H9 (cell line): ENCODE measurements around the gene C18orf63. TPM values are rescaled to one million over a fixed set of nuclear protein-coding genes. Genes with fewer than 3 reads are reported as not detected.
A peak's percentile ranks its signal among the peaks of the same experiment; 100 is the strongest.

Source experiments
- DNase-seq: peaks from one replicate; pipeline ENCODE4 v3.0.0-alpha.2; 2017
- H2AFZ ChIP-seq: one replicate; pipeline ENCODE4 v1.6.1; 2013; ENCODE audit warnings: mild to moderate bottlenecking, low read length, control low read depth, moderate library complexity
- H2AK5ac ChIP-seq: 2 replicates; pipeline ENCODE4 v1.6.1; 2013; ENCODE audit warnings: low read length, control low read depth, mixed read lengths; ENCODE audit not compliant: insufficient read length
- H2BK120ac ChIP-seq: one replicate; pipeline ENCODE4 v1.6.1; 2013; ENCODE audit warnings: low read depth, mild to moderate bottlenecking, low read length, control low read depth, inconsistent platforms; ENCODE audit not compliant: poor library complexity, severe bottlenecking
- H2BK12ac ChIP-seq: 2 replicates; pipeline ENCODE4 v1.6.1; 2013; ENCODE audit warnings: low read length, control low read depth, mixed read lengths, low read depth; ENCODE audit not compliant: insufficient read length
- H2BK15ac ChIP-seq: 2 replicates; pipeline ENCODE4 v1.6.1; 2013; ENCODE audit warnings: low read depth, low read length, control low read depth
- H2BK20ac ChIP-seq: one replicate; pipeline ENCODE4 v1.6.1; 2013; ENCODE audit warnings: low read depth, mild to moderate bottlenecking, low read length, control low read depth, inconsistent platforms; ENCODE audit not compliant: poor library complexity, severe bottlenecking
- H2BK5ac ChIP-seq: 2 replicates; pipeline ENCODE4 v1.6.1; 2013; ENCODE audit warnings: low read length, control low read depth, mixed read lengths; ENCODE audit not compliant: insufficient read length
- H3K14ac ChIP-seq: 2 replicates; pipeline ENCODE4 v1.6.1; 2013; ENCODE audit warnings: low read length, control low read depth; ENCODE audit not compliant: insufficient read depth
- H3K18ac ChIP-seq: 2 replicates; pipeline ENCODE4 v1.6.1; 2013; ENCODE audit warnings: low read depth, mild to moderate bottlenecking, mixed read lengths, low read length, control low read depth; ENCODE audit not compliant: insufficient read length
- H3K23ac ChIP-seq: 2 replicates; pipeline ENCODE4 v1.6.1; 2013; ENCODE audit warnings: low read length, control low read depth, mixed read lengths, low read depth; ENCODE audit not compliant: insufficient read length
- H3K23me2 ChIP-seq: 2 replicates; pipeline ENCODE4 v1.6.1; 2013; ENCODE audit warnings: low read depth, mild to moderate bottlenecking, mixed read lengths, low read length, control low read depth; ENCODE audit not compliant: insufficient read length, poor library complexity, severe bottlenecking
- H3K27ac ChIP-seq: 2 replicates; pipeline ENCODE4 v1.5.1; 2013; ENCODE audit warnings: low read length, control low read depth, mixed read lengths, low read depth; ENCODE audit not compliant: insufficient read length
- H3K27me3 ChIP-seq: 2 replicates; pipeline ENCODE4 v1.6.1; 2013; ENCODE audit warnings: low read length, control low read depth, inconsistent platforms; ENCODE audit not compliant: insufficient read depth
- H3K4ac ChIP-seq: 2 replicates; pipeline ENCODE4 v1.6.1; 2013; ENCODE audit warnings: low read depth, mild to moderate bottlenecking, control low read depth, inconsistent platforms, low read length, moderate library complexity
- H3K4me1 ChIP-seq: 2 replicates; pipeline ENCODE4 v1.6.1; 2013; ENCODE audit warnings: low read length, control low read depth, inconsistent platforms; ENCODE audit not compliant: insufficient read depth
- H3K4me2 ChIP-seq: 2 replicates; pipeline ENCODE4 v1.6.1; 2013; ENCODE audit warnings: low read length, control low read depth, mixed read lengths; ENCODE audit not compliant: insufficient read length, insufficient read depth
- H3K56ac ChIP-seq: 2 replicates; pipeline ENCODE4 v1.6.1; 2013; ENCODE audit warnings: low read depth, mild to moderate bottlenecking, mixed read lengths, low read length, control low read depth; ENCODE audit not compliant: insufficient read length
- H3K79me1 ChIP-seq: 2 replicates; pipeline ENCODE4 v1.6.1; 2013; ENCODE audit warnings: low read depth, mild to moderate bottlenecking, moderate library complexity, low read length, control low read depth, inconsistent platforms; ENCODE audit not compliant: insufficient read depth, poor library complexity, severe bottlenecking
- H3K79me2 ChIP-seq: 2 replicates; pipeline ENCODE4 v1.6.1; 2013; ENCODE audit warnings: low read length, control low read depth, inconsistent platforms; ENCODE audit not compliant: insufficient read depth
- H3K9ac ChIP-seq: 2 replicates; pipeline ENCODE4 v1.6.1; 2013; ENCODE audit warnings: low read length, control low read depth, mixed read lengths; ENCODE audit not compliant: insufficient read length; ENCODE audit errors: extremely low read depth
- H3K9me3 ChIP-seq: one replicate; pipeline ENCODE4 v1.6.1; 2013; ENCODE audit warnings: low read depth, low read length, inconsistent platforms; ENCODE audit not compliant: control insufficient read depth
- H3T11ph ChIP-seq: one replicate; pipeline ENCODE4 v1.6.1; 2013; ENCODE audit warnings: mild to moderate bottlenecking, low read length, control low read depth, inconsistent platforms
- H4K20me1 ChIP-seq: one replicate; pipeline ENCODE4 v1.6.1; 2013; ENCODE audit not compliant: control insufficient read depth, insufficient read length, insufficient read depth
- H4K5ac ChIP-seq: 2 replicates; pipeline ENCODE4 v1.6.1; 2013; ENCODE audit warnings: low read depth, mild to moderate bottlenecking, mixed read lengths, low read length, control low read depth; ENCODE audit not compliant: insufficient read length
- H4K8ac ChIP-seq: replicated peaks from 2 replicates; pipeline ENCODE4 v1.6.1; 2013; ENCODE audit warnings: low read length, control low read depth, mixed read lengths, low read depth; ENCODE audit not compliant: insufficient read length
- H4K91ac ChIP-seq: 2 replicates; pipeline ENCODE4 v1.6.1; 2013; ENCODE audit warnings: low read depth, mild to moderate bottlenecking, moderate library complexity, mixed read lengths, low read length, control low read depth; ENCODE audit not compliant: insufficient read length
- H3K27ac Mint-ChIP-seq, 3 experiments: 2 replicates in 2 of 3; 3 replicates in 1 of 3; pipeline ENCODE4 v1.8.0; 2020 to 2021; ENCODE audit warnings: mixed read lengths in 3 of 3, mild to moderate bottlenecking in 1 of 3, moderate library complexity in 1 of 3
- H3K27me3 Mint-ChIP-seq: 2 replicates; pipeline ENCODE4 v1.8.0; 2021; ENCODE audit warnings: low read depth, mild to moderate bottlenecking, moderate library complexity, mixed read lengths
- H3K36me3 Mint-ChIP-seq, 3 experiments: 2 replicates in 2 of 3; 3 replicates in 1 of 3; pipeline ENCODE4 v1.8.0; 2020 to 2021; ENCODE audit warnings: low read depth in 3 of 3, mixed read lengths in 3 of 3; ENCODE audit not compliant: insufficient read depth in 1 of 3
- H3K4me1 Mint-ChIP-seq, 2 experiments: 2 replicates each; pipeline ENCODE4 v1.8.0; 2020; ENCODE audit warnings: mixed read lengths in 2 of 2
- H3K4me3 Mint-ChIP-seq, 2 experiments: 2 replicates in 1 of 2; 3 replicates in 1 of 2; pipeline ENCODE4 v1.8.0; 2020 to 2021; ENCODE audit warnings: mild to moderate bottlenecking in 2 of 2, mixed read lengths in 2 of 2, moderate library complexity in 1 of 2
- H3K9me3 Mint-ChIP-seq, 2 experiments: 2 replicates in 1 of 2; 3 replicates in 1 of 2; pipeline ENCODE4 v1.8.0; 2020; ENCODE audit warnings: mild to moderate bottlenecking in 2 of 2, mixed read lengths in 2 of 2, moderate library complexity in 1 of 2
- CTCF ChIP-seq: fragments of 200-600 bp; sonication (generic); conservative IDR thresholded peaks from 3 replicates; pipeline ENCODE4 v1.8.0; 2021; ENCODE audit warnings: antibody characterized with exemption, mild to moderate bottlenecking
- WGBS: extraction: QIAGEN DNeasy Blood & Tissue Kit; methylation state at CpG from one replicate; pipeline ENCODE4 v1.1.7; 2013; ENCODE audit warnings: missing lambda C conversion rate, low lambda C conversion rate, mixed read lengths; ENCODE audit not compliant: insufficient read length; ENCODE audit errors: extremely low coverage; 5-methylcytosine and 5-hydroxymethylcytosine counted together
- total RNA-seq: library from RNA; stranded (reverse); gene quantifications from 2 replicates; pipeline ENCODE4 v1.2.1, GENCODE V29; 2021

C18orf63 gene
- total RNA-seq, 1 experiment from 2014 or later: not detected

GRCh38 chr18:74310411-74310810 lies 5.2 kb upstream of the C18orf63 start:
- H3K9me3 Mint-ChIP-seq: peaks cover 2 to 4% of the 10 kb centered on the region in 2 experiments; a peak in 4 of 5 replicates
- Histone ChIP-seq H3K4ac (no peak overlapping the region), H2AFZ (no peak overlapping the region), H3K56ac (no peak overlapping the region), H2BK120ac (no peak overlapping the region), H3K4me2 (no peak overlapping the region), H3K18ac (no peak overlapping the region), H3K27ac (no peak overlapping the region), H2BK12ac (no peak overlapping the region), H3K9me3 (peaks cover 8% of the 10 kb centered on the region), H3T11ph (no peak overlapping the region), H4K8ac (no peak overlapping the region), H3K4me1 (no peaks in the 10 kb centered on the region), H3K79me2 (no peaks in the 10 kb centered on the region), H2BK20ac (no peak overlapping the region), H3K9ac (no peak overlapping the region), H4K5ac (no peak overlapping the region), H3K27me3 (no peaks in the 10 kb centered on the region), H2BK5ac (no peak overlapping the region), H3K14ac (no peak overlapping the region), H4K91ac (no peak overlapping the region), H2AK5ac (no peak overlapping the region), H3K79me1 (no peaks in the 10 kb centered on the region), H4K20me1 (no peaks in the 10 kb centered on the region), H2BK15ac (no peak overlapping the region), H3K23ac (no peak overlapping the region), H3K23me2 (no peaks in the 10 kb centered on the region)
- H3K27me3 Mint-ChIP-seq: peaks cover 5% of the 10 kb centered on the region
- no peak overlapping the region for H3K4me3 Mint-ChIP-seq
- no peak overlapping the region for H3K27ac Mint-ChIP-seq
- no peaks in the 10 kb centered on the region for H3K4me1 Mint-ChIP-seq
- peaks cover 0 to 2% (median 0%) of the 10 kb centered on the region in 3 experiments; a peak in 1 of 7 replicates for H3K36me3 Mint-ChIP-seq
- peak; percentile 49 for DNase-seq
- no CpG with 5 or more reads among the region's 3 CpGs for WGBS
- TF ChIP-seq CTCF: peak; percentile 56
